GM12878 (cell line): ENCODE data around the gene POLD1. TPM values are rescaled to one million over a fixed set of nuclear protein-coding genes. Genes with fewer than 3 reads are reported as not detected.

Source experiments
- ATAC-seq: fragments of 200-7000 bp; cut with Tn5 transposase; 3 replicates; pipeline ENCODE4 v1.9.1; 2020; ENCODE audit warnings: mild to moderate bottlenecking, moderate library complexity
- BruUV-seq: library from RNA; stranded (reverse); fragments of 400-500 nt; replicated peaks from 2 replicates; lab custom pipeline; 2021; lab: Mats Ljungman, UMichigan
- CTCF ChIA-PET: fragments of 300-600 bp; sonication (Branson Sonifier 250); formaldehyde crosslinking; extraction: SDS; loops from one replicate; lab custom pipeline; 2021; ENCODE audit warnings: inconsistent platforms; lab: Yijun Ruan, JAX
- POLR2A ChIA-PET: fragments of 350-600 bp; formaldehyde crosslinking; extraction: SDS; loops from one replicate; lab custom pipeline; 2021; ENCODE audit warnings: inconsistent platforms; lab: Charles Lee
- RAD21 ChIA-PET: fragments of 300-600 bp; sonication (Branson Sonifier 250); formaldehyde crosslinking; loops from one replicate; lab custom pipeline; 2023; ENCODE audit warnings: antibody characterized with exemption; ENCODE audit not compliant: unreplicated experiment; lab: Charles Lee
- SMC1A ChIA-PET: fragments of 300-600 bp; sonication (Branson Sonifier 250); formaldehyde crosslinking; loops from one replicate; lab custom pipeline; 2023; ENCODE audit not compliant: unreplicated experiment, uncharacterized antibody; lab: Charles Lee
- DNase-seq: peaks from one replicate; pipeline ENCODE4 v3.0.0-alpha.2; 2011; ENCODE audit warnings: low read depth, low spot score
- FAIRE-seq: peaks from 3 replicates; lab custom pipeline; 2011; peaks lifted over from hg19 to GRCh38; lab: Jason Lieb, UNC
- H2AFZ ChIP-seq: 2 replicates; pipeline ENCODE4 v1.6.0; 2011; ENCODE audit warnings: low read depth, low read length, control low read depth; ENCODE audit not compliant: control insufficient read depth
- H3K27ac ChIP-seq: 2 replicates; pipeline ENCODE4 v1.5.1; 2011; ENCODE audit warnings: control low read depth; ENCODE audit not compliant: control insufficient read depth, insufficient read depth
- H3K27me3 ChIP-seq, 2 experiments: replicated peaks in 1 of 2; 2 replicates each; pipeline versions ENCODE4 v1.6.0 to v1.6.1; 2011; ENCODE audit warnings: low read length in 1 of 2; ENCODE audit not compliant: control insufficient read depth in 2 of 2, insufficient read depth in 2 of 2
- H3K36me3 ChIP-seq, 2 experiments: 2 replicates each; pipeline ENCODE4 v1.5.1; 2011; ENCODE audit warnings: low read length in 1 of 2; ENCODE audit not compliant: control insufficient read depth in 2 of 2, insufficient read depth in 2 of 2
- H3K4me1 ChIP-seq: 2 replicates; pipeline ENCODE4 v1.6.1; 2011; ENCODE audit warnings: mild to moderate bottlenecking, low read length, moderate library complexity, mixed read lengths; ENCODE audit not compliant: control insufficient read depth, insufficient read depth
- H3K4me2 ChIP-seq: 2 replicates; pipeline ENCODE4 v1.6.0; 2011; ENCODE audit warnings: control low read depth; ENCODE audit not compliant: control insufficient read depth, insufficient read depth
- H3K4me3 ChIP-seq: fragments of 200-600 bp; sonication (generic); 2 replicates; pipeline ENCODE4 v1.5.1; 2016
- H3K79me2 ChIP-seq: 2 replicates; pipeline ENCODE4 v1.6.0; 2011; ENCODE audit warnings: low read length; ENCODE audit not compliant: control insufficient read depth, insufficient read depth
- H3K9ac ChIP-seq: 2 replicates; pipeline ENCODE4 v1.8.0; 2011; ENCODE audit warnings: low read length, control low read depth, mixed read lengths; ENCODE audit not compliant: control insufficient read depth, insufficient read depth
- H3K9me3 ChIP-seq: replicated peaks from 3 replicates; pipeline ENCODE4 v1.5.1; 2011; ENCODE audit warnings: mild to moderate bottlenecking, low read length; ENCODE audit not compliant: control insufficient read depth, insufficient read depth
- H4K20me1 ChIP-seq: 2 replicates; pipeline ENCODE4 v1.6.0; 2011; ENCODE audit not compliant: control insufficient read depth, insufficient read depth
- EGR1 ChIP-seq, 2 experiments: IDR thresholded peaks; 1 replicate in 1 of 2; 2 replicates in 1 of 2; pipeline ENCODE4 v1.6.1; 2011 to 2012; ENCODE audit warnings: low read depth in 2 of 2, low read length in 2 of 2, borderline replicate concordance in 1 of 2, mild to moderate bottlenecking in 1 of 2, moderate library complexity in 1 of 2
- HSF1 ChIP-seq: fragments of 150-350 bp; IDR thresholded peaks from 2 replicates; pipeline ENCODE4 v1.6.1; 2014; ENCODE audit warnings: mild to moderate bottlenecking, low read depth, low read length
- IKZF1 ChIP-seq: fragments of 450-650 bp; conservative IDR thresholded peaks from 2 replicates; pipeline ENCODE4 v1.6.1; 2017; ENCODE audit warnings: antibody characterized with exemption, mild to moderate bottlenecking
- MYB ChIP-seq: fragments of 150-350 bp; IDR thresholded peaks from 2 replicates; pipeline ENCODE4 v1.6.1; 2014; ENCODE audit warnings: mild to moderate bottlenecking, low read depth, low read length, borderline replicate concordance
- PKNOX1 ChIP-seq: fragments of 450-650 bp; IDR thresholded peaks from 2 replicates; pipeline ENCODE4 v1.6.1; 2016; ENCODE audit warnings: mild to moderate bottlenecking
- POLR2AphosphoS2 ChIP-seq: IDR thresholded peaks from 2 replicates; pipeline ENCODE4 v1.6.1; 2011; ENCODE audit warnings: low read depth, mild to moderate bottlenecking, low read length, improper control_type of control experiment, moderate library complexity
- RBBP5 ChIP-seq: fragments of 200-600 bp; sonication (generic); conservative IDR thresholded peaks from 2 replicates; pipeline ENCODE4 v1.6.1; 2016
- RCOR1 ChIP-seq: conservative IDR thresholded peaks from 2 replicates; pipeline ENCODE4 v1.6.1; 2012; ENCODE audit warnings: low read depth, low read length, improper control_type of control experiment
- RUNX3 ChIP-seq: IDR thresholded peaks from 2 replicates; pipeline ENCODE4 v1.6.1; 2012; ENCODE audit warnings: low read length, inconsistent platforms
- SMC3 ChIP-seq: IDR thresholded peaks from 2 replicates; pipeline ENCODE4 v1.6.1; 2011; ENCODE audit warnings: low read length, improper control_type of control experiment, borderline replicate concordance
- SPI1 ChIP-seq: IDR thresholded peaks from 2 replicates; pipeline ENCODE4 v1.6.1; 2011; ENCODE audit warnings: low read depth, mild to moderate bottlenecking, low read length, moderate library complexity, borderline replicate concordance; ENCODE audit not compliant: insufficient read depth
- STAT1 ChIP-seq: fragments of 450-650 bp; conservative IDR thresholded peaks from 2 replicates; pipeline ENCODE4 v1.6.1; 2014; ENCODE audit warnings: antibody characterized with exemption, mild to moderate bottlenecking
- TARDBP ChIP-seq: IDR thresholded peaks from 2 replicates; pipeline ENCODE4 v1.6.1; 2016; ENCODE audit warnings: borderline replicate concordance
- ZNF217 ChIP-seq: fragments of 450-650 bp; IDR thresholded peaks from 2 replicates; pipeline ENCODE4 v1.6.1; 2017; ENCODE audit warnings: antibody characterized with exemption, mild to moderate bottlenecking
- ZNF384 ChIP-seq: IDR thresholded peaks from 2 replicates; pipeline ENCODE4 v1.6.1; 2012; ENCODE audit warnings: low read depth, mild to moderate bottlenecking, low read length, improper control_type of control experiment, borderline replicate concordance
- WGBS: methylation state at CpG from one replicate; pipeline ENCODE4 v1.1.6; 2016; ENCODE audit warnings: low lambda C conversion rate; ENCODE audit not compliant: insufficient replicate concordance, insufficient coverage; ENCODE audit errors: missing lambda C conversion rate; 5-methylcytosine and 5-hydroxymethylcytosine counted together
- in situ Hi-C: fragments of 300-500 bp; cut with MboI; formaldehyde crosslinking; loops from 9 replicates; pipeline ENCODE4 v1.14.3; 2018; ENCODE audit warnings: mixed read lengths
- intact Hi-C: fragments of 100-400 bp; cut with micrococcal nuclease; formaldehyde crosslinking; loops from one replicate; pipeline ENCODE4 v1.14.2; 2022; ENCODE audit not compliant: unreplicated experiment
- polyA plus RNA-seq, 11 experiments: library from polyadenylated mRNA; depleted of rRNA in 4 of 11; unstranded in 6 of 11; stranded (reverse) in 5 of 11; fragments of >200 nt; fragmentation: Nextera tagmentation in 4 of 11; fragmentation: Illumina TruSeq in 1 of 11; extraction: Ambion mirVana in 4 of 11; extraction: Trizol in 1 of 11; gene quantifications; 1 replicate in 1 of 11; 2 replicates in 10 of 11; pipeline versions ENCODE4 v1.2.1 to v1.2.3, GENCODE V29; 2011 to 2016; ENCODE audit warnings: inconsistent platforms in 2 of 11, missing spikeins in 2 of 11, low read depth in 1 of 11
- total RNA-seq, 4 experiments: library from RNA; depleted of rRNA in 3 of 4; stranded (reverse); fragments of >200 nt in 3 of 4; fragmentation: Illumina TruSeq in 1 of 4; extraction: Trizol in 1 of 4; gene quantifications; 2 replicates each; pipeline versions ENCODE4 v1.2.1 to v1.2.3, GENCODE V29; 2013 to 2021
- TF ChIP-seq, protein P1 (sequence below): IDR thresholded peaks from 2 replicates; pipeline ENCODE4 v1.6.1; 2011; ENCODE audit warnings: low read depth, mild to moderate bottlenecking, low read length, moderate library complexity, borderline replicate concordance; ENCODE audit errors: extremely low read depth
- TF ChIP-seq, protein P2 (sequence below): fragments of 450-650 bp; IDR thresholded peaks from 2 replicates; pipeline ENCODE4 v1.6.1; 2017; ENCODE audit warnings: mild to moderate bottlenecking

Gene POLD1
- total and polyA plus RNA-seq, 10 of the 15 experiments (the other 5 are each of a cell fraction or from before 2014, with no cell fraction given) = 0.76 to 165 (median 63.4) TPM

DNA sequence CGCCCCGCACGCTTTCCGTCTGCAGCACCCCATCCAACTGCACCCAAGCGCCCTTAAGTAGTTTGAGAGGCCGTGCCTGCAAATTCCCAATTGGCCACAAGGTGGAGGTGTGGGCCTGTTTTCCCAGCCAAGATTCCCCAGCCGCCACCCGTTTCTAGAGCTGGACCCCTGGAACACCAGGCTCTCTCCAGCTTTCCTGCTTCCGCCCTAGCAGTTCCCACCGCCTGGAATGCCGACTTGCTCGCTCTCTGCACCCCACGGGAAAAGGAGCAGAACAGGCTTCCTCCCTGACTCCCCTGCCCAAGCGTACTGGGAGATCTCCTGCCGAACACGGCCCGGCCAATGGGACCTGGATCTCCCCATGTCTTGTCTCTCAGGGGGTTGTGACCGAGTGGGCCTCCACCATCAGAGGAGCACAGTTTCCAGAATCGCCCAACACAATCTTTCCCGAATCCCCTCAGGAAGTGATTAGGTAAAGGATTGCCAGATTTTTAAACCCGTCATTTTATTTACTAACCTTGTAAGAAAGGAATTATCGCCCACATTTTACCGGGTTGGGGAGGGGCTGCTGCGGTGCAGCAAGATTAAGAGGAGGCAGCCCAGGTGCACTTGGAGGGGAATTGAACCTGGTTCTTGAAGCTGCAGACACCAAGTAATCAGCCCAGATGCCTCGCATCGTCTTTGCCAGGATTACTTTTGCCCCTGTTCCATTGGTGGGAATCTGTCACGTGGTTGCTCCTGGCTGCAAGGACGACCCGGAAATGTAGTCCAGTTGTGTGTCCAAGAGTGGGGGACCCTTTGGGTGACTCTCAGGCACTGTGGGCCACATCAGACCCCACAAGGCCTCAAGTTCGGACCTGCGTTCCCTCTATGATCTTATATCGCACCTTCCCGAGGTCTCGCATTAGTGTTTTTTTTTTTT, 15.2 kb upstream of the POLD1 start:
- peaks cover 19% of the 10 kb centered on the region for H3K4me1 ChIP-seq
- no peaks in the 10 kb centered on the region; the same call in 1 of the 2 replicates for H3K79me2 ChIP-seq
- CTCF ChIA-PET = interaction anchor here (0.5 to 9.4 kb wide), 23 partner anchors 11 to 553 kb away, joined by 3 to 167 read pairs (median 4); partner anchors contain the start of gene KCNC3
- TSS peak; percentile 89 for BruUV-seq
- SMC1A ChIA-PET = interaction anchor here (0.5 to 5.5 kb wide), 13 partner anchors 10 to 552 kb away, joined by 3 to 48 read pairs (median 4); partner anchors contain the start of gene POLD1
- FAIRE-seq = peak; percentile 95
- in situ Hi-C loops (loop anchor here (5.0 kb wide), 1 partner anchor 93 kb away; no protein-coding TSS in a partner anchor), intact Hi-C loops (loop anchor here (1.0 to 2.0 kb wide), 4 partner anchors 50 to 414 kb away; partner anchors contain the start of gene SPIB)
- peak; percentile 78 for DNase-seq
- H3K4me2 ChIP-seq = peak overlapping the region; percentile 56
- peak overlapping the region; percentile 72 for H3K9ac ChIP-seq
- ATAC-seq = peak; percentile 86
- H3K27ac ChIP-seq = peak overlapping the region; percentile 82
- POLR2A ChIA-PET = interaction anchor here (1.1 to 5.2 kb wide), 4 partner anchors 9 to 94 kb away, joined by 4 to 35 read pairs (median 6); no protein-coding TSS in a partner anchor
- RAD21 ChIA-PET = interaction anchor here (0.6 to 4.9 kb wide), 17 partner anchors 11 to 553 kb away, joined by 3 to 60 read pairs (median 5); partner anchors contain the start of genes KCNC3 and SPIB
- WGBS = 3% methylated on average over 33 of the region's 34 CpGs
- no peaks in the 10 kb centered on the region for H3K27me3 ChIP-seq
- peak overlapping the region; percentile 79 for H2AFZ ChIP-seq
- H3K36me3 ChIP-seq = no peaks in the 10 kb centered on the region
- no peaks in the 10 kb centered on the region for H4K20me1 ChIP-seq
- H3K9me3 ChIP-seq = no peaks in the 10 kb centered on the region
- peak overlapping the region; percentile 93 for H3K4me3 ChIP-seq
- TF ChIP-seq RCOR1 (0 out of 2 replicates have a peak, but pooled peaks have one; percentile 13), SMC3 (peak; percentile 72), STAT1 (no peak), SPI1 (no peak), MYB (no peak), HSF1 (no peak), PKNOX1 (0 out of 2 replicates have a peak, but pooled peaks have one; percentile 8), ZNF384 (peak; percentile 95), RBBP5 (no peak), POLR2AphosphoS2 (0 out of 2 replicates have a peak, but pooled peaks have one; percentile 21), ZNF217 (no peak), RUNX3 (no peak), IKZF1 (peak; percentile 99), TARDBP (no peak), EGR1 (IDR thresholded peaks at IDR 0.05; ENCODE audit: borderline replicate concordance in 1 of 2, low read depth in 2 of 2, low read length in 2 of 2) (no peak)
- TF ChIP-seq, protein P1, sequence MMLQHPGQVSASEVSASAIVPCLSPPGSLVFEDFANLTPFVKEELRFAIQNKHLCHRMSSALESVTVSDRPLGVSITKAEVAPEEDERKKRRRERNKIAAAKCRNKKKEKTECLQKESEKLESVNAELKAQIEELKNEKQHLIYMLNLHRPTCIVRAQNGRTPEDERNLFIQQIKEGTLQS = 0 out of 2 replicates have a peak, but pooled peaks have one; percentile 46
- TF ChIP-seq, protein P2, sequence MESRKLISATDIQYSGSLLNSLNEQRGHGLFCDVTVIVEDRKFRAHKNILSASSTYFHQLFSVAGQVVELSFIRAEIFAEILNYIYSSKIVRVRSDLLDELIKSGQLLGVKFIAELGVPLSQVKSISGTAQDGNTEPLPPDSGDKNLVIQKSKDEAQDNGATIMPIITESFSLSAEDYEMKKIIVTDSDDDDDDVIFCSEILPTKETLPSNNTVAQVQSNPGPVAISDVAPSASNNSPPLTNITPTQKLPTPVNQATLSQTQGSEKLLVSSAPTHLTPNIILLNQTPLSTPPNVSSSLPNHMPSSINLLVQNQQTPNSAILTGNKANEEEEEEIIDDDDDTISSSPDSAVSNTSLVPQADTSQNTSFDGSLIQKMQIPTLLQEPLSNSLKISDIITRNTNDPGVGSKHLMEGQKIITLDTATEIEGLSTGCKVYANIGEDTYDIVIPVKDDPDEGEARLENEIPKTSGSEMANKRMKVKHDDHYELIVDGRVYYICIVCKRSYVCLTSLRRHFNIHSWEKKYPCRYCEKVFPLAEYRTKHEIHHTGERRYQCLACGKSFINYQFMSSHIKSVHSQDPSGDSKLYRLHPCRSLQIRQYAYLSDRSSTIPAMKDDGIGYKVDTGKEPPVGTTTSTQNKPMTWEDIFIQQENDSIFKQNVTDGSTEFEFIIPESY = no peak
